ENCODE results near the gene SFTPA2. TPM values are rescaled to one million over a fixed set of nuclear protein-coding genes. Genes with fewer than 3 reads are reported as not detected.
"Not testable (repeated sequence)": the region's sequence is repeated elsewhere in the genome, so short reads cannot be mapped to it uniquely, and the experiment has no call there.

Gene SFTPA2
- total RNA-seq, 1 donor from 2014 or later: not detected

- H3F3A ChIP-seq (ENCODE audit: low read depth): no peaks in the 10 kb centered on the region
- no peak overlapping the region for H3K4me3 ChIP-seq
- Mint-ChIP-seq H3K36me3 (no peaks in the 10 kb centered on the region), H3K4me1 (peaks cover 4% of the 10 kb centered on the region), H3K27ac (peak overlapping the region; percentile 42), H3K27me3 (ENCODE audit: insufficient read depth, low read depth) (peaks cover 2% of the 10 kb centered on the region), H3K4me3 (no peak overlapping the region), H3K9me3 (no peaks in the 10 kb centered on the region)
- no peaks in the 10 kb centered on the region for H3K79me2 ChIP-seq (ENCODE audit: low read depth)
- no peak overlapping the region for H3K4me2 ChIP-seq
- no peak for DNase-seq (ENCODE audit: low spot score)
- H4K20me1 ChIP-seq (ENCODE audit: low read depth): no peaks in the 10 kb centered on the region
- H3K4me1 ChIP-seq: no peaks in the 10 kb centered on the region
- H3K36me3 ChIP-seq: no peaks in the 10 kb centered on the region
- H3K27ac ChIP-seq: no peak overlapping the region
- TF ChIP-seq EZH2phosphoT487 (IDR thresholded peaks at IDR 0.05): no peak
- TF ChIP-seq CTCF (IDR thresholded peaks at IDR 0.05): no peak
- no peak for TF ChIP-seq EZH2 (IDR thresholded peaks at IDR 0.05)
- no peaks in the 10 kb centered on the region for H3K9me3 ChIP-seq (ENCODE audit: low read depth)
- H3K9ac ChIP-seq: no peak overlapping the region
- no peak overlapping the region for H2AFZ ChIP-seq (replicated peaks)
- peaks cover 21% of the 10 kb centered on the region for H3K27me3 ChIP-seq
Observed at GRCh38 chr10:79559726-79560125, 481 bp downstream of the SFTPA2 start.

GRCh38 chr10:79556961-79557360 lies 3.2 kb downstream of the SFTPA2 start:
- not testable (repeated sequence) for H3K4me1 Mint-ChIP-seq; DNase-seq (ENCODE audit: low spot score); H3K4me3 ChIP-seq; H3K27ac ChIP-seq; H4K20me1 ChIP-seq (ENCODE audit: low read depth); H3K4me3 Mint-ChIP-seq; H3K36me3 Mint-ChIP-seq; H3K9me3 ChIP-seq (ENCODE audit: low read depth); H3K4me2 ChIP-seq; H3K36me3 ChIP-seq; H3F3A ChIP-seq (ENCODE audit: low read depth); H3K27me3 Mint-ChIP-seq (ENCODE audit: insufficient read depth, low read depth); H3K4me1 ChIP-seq; H2AFZ ChIP-seq (replicated peaks); H3K27me3 ChIP-seq; H3K9me3 Mint-ChIP-seq; H3K27ac Mint-ChIP-seq; H3K79me2 ChIP-seq (ENCODE audit: low read depth); H3K9ac ChIP-seq

GRCh38 chr10:79555354-79556309 lies 4.6 kb downstream of the SFTPA2 start:
- Histone ChIP-seq H3K36me3 (no peaks in the 10 kb centered on the region), H3K4me1 (peaks cover 6% of the 10 kb centered on the region), H3K9ac (no peak overlapping the region), H3K9me3 (ENCODE audit: low read depth) (no peaks in the 10 kb centered on the region), H2AFZ (replicated peaks) (no peak overlapping the region), H3K79me2 (ENCODE audit: low read depth) (no peaks in the 10 kb centered on the region), H3K27ac (no peak overlapping the region), H3K27me3 (no peaks in the 10 kb centered on the region), H3K4me3 (no peak overlapping the region), H4K20me1 (ENCODE audit: low read depth) (no peaks in the 10 kb centered on the region), H3F3A (ENCODE audit: low read depth) (no peaks in the 10 kb centered on the region), H3K4me2 (no peak overlapping the region)
- H3K27ac Mint-ChIP-seq: no peak overlapping the region
- DNase-seq (ENCODE audit: low spot score): no peak
- H3K9me3 Mint-ChIP-seq: no peaks in the 10 kb centered on the region
- H3K36me3 Mint-ChIP-seq: no peaks in the 10 kb centered on the region
- H3K27me3 Mint-ChIP-seq (ENCODE audit: insufficient read depth, low read depth): no peaks in the 10 kb centered on the region
- H3K4me3 Mint-ChIP-seq: no peak overlapping the region
- peaks cover 6% of the 10 kb centered on the region for H3K4me1 Mint-ChIP-seq
- TF ChIP-seq EZH2 (IDR thresholded peaks at IDR 0.05) (no peak), EZH2phosphoT487 (IDR thresholded peaks at IDR 0.05) (no peak), CTCF (IDR thresholded peaks at IDR 0.05) (no peak)

- Mint-ChIP-seq H3K27ac (peak overlapping the region; percentile 15), H3K36me3 (no peaks in the 10 kb centered on the region), H3K4me1 (peaks cover 6% of the 10 kb centered on the region), H3K4me3 (no peak overlapping the region), H3K9me3 (no peaks in the 10 kb centered on the region), H3K27me3 (ENCODE audit: insufficient read depth, low read depth) (no peaks in the 10 kb centered on the region)
- Histone ChIP-seq H3K79me2 (ENCODE audit: low read depth) (no peaks in the 10 kb centered on the region), H3F3A (ENCODE audit: low read depth) (no peaks in the 10 kb centered on the region), H3K27me3 (no peaks in the 10 kb centered on the region), H3K9me3 (ENCODE audit: low read depth) (no peaks in the 10 kb centered on the region), H2AFZ (replicated peaks) (peak overlapping the region; percentile 15), H4K20me1 (ENCODE audit: low read depth) (no peaks in the 10 kb centered on the region), H3K4me1 (peaks cover 6% of the 10 kb centered on the region), H3K27ac (no peak overlapping the region), H3K9ac (no peak overlapping the region), H3K4me2 (no peak overlapping the region), H3K4me3 (no peak overlapping the region), H3K36me3 (no peaks in the 10 kb centered on the region)
- no peak for TF ChIP-seq EZH2 (IDR thresholded peaks at IDR 0.05)
- DNase-seq (ENCODE audit: low spot score): no peak
Observed at GRCh38 chr10:79552143-79552542, 8.1 kb downstream of the SFTPA2 start.

Measured in neural progenitor cell (in vitro differentiated cells).